ENCODE results near the gene RTN4RL2. TPM values are rescaled to one million over a fixed set of nuclear protein-coding genes. Genes with fewer than 3 reads are reported as not detected.
A peak's percentile ranks its signal among the peaks of the same experiment; 100 is the strongest.

The RTN4RL2 gene
- total and polyA plus RNA-seq, 2 donors (not counting 3 experiments of a cell fraction or from before 2014, with no cell fraction given), result 0.35 to 1.3 TPM

DNA sequence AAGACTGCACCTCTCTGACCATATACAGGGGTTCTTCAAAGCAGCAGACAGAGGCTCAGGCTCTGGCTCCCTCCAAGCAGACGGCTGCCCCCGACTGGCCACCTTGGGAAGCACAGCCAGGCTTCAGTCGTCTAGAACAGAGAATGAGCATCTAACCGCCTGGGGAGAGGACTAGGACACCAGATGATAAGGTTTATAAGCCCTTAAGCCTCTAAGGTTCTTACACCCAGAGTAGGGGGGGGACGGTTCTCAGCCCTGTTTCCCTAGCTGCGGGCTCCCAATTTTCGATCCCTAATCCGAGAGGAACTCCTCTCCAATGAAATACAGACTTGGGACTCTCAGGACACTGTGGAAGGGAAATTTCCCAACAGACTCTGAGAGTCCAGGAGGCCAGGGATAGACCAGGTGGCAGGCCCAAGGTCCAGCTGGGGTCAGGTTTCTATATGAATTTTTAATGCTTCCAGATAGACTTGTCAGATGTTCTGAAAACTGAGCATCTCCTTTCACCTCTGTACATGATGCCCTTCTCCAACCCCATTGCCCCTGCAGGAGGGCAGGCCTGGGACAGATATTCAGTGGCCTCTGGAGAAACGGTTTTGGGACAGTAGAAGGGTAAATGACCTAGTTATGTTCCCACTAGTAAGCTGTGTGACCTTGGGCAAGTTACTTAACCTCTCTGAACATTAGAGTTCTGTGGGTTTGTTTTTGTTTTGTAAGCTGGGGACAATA, 20.2 kb downstream of the RTN4RL2 start:
- ChIA-PET POLR2A (no interaction called here), CTCF (interaction anchor here (1.1 to 9.9 kb wide), 8 partner anchors 13 to 135 kb away, joined by 3 to 152 read pairs (median 6); partner anchors contain the start of genes RTN4RL2 and SLC43A1)
- peak; percentile 86 for FAIRE-seq
- Histone ChIP-seq H3K27me3 (ENCODE audit: control insufficient read depth in 2 of 2, insufficient read depth in 2 of 2, low read length in 2 of 2) (peaks cover 7 to 28% of the 10 kb centered on the region in 2 experiments), H4K20me1 (replicated peaks; ENCODE audit: control insufficient read depth, extremely low read depth, insufficient read depth, low read length) (no peaks in the 10 kb centered on the region), H3K27ac (ENCODE audit: insufficient read depth, low read depth, low read length) (no peak overlapping the region), H3K9me3 (replicated peaks; ENCODE audit: control insufficient read depth, insufficient read depth, low read length) (no peaks in the 10 kb centered on the region), H3K9me1 (replicated peaks; ENCODE audit: control insufficient read depth, extremely low read depth, insufficient read depth, low read length) (no peaks in the 10 kb centered on the region), H3K9ac (replicated peaks; ENCODE audit: extremely low read depth, insufficient read depth, low read length) (no peak overlapping the region), H3K79me2 (ENCODE audit: control insufficient read depth, insufficient read depth, low read length) (no peaks in the 10 kb centered on the region), H3K4me1 (ENCODE audit: control insufficient read depth, extremely low read depth, insufficient read depth, low read length) (peaks cover 9% of the 10 kb centered on the region), H3K4me3 (replicated peaks in 1 of 3; ENCODE audit: insufficient read depth in 1 of 3, low read depth in 1 of 3, low read length in 3 of 3) (no peak overlapping the region), H3K36me3 (ENCODE audit: control insufficient read depth in 2 of 2, extremely low read depth in 1 of 2, insufficient read depth in 2 of 2, low read length in 2 of 2) (no peaks in the 10 kb centered on the region), H2AFZ (ENCODE audit: low read depth, low read length) (no peak overlapping the region), H3K4me2 (ENCODE audit: insufficient read depth, low read length) (no peak overlapping the region)
- dilution Hi-C loops (cut with MboI; ENCODE audit: extremely low pct_ligation_motif_present, low sequenced_read_pairs) (no loop called here), intact Hi-C loops (cut with micrococcal nuclease) (loop anchor here (1.0 kb wide), 2 partner anchors 23 to 135 kb away; no protein-coding TSS in a partner anchor)
- no TSS peak for BruUV-seq (replicated peaks)
- TF ChIP-seq, protein P1, sequence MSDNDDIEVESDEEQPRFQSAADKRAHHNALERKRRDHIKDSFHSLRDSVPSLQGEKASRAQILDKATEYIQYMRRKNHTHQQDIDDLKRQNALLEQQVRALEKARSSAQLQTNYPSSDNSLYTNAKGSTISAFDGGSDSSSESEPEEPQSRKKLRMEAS (IDR thresholded peaks at IDR 0.05; ENCODE audit: insufficient read depth, insufficient read length), result no peak
- no peak for TF ChIP-seq GATA2 (IDR thresholded peaks at IDR 0.05; ENCODE audit: insufficient read depth, insufficient read length, low read depth, low read length)
- TF ChIP-seq, protein P2, sequence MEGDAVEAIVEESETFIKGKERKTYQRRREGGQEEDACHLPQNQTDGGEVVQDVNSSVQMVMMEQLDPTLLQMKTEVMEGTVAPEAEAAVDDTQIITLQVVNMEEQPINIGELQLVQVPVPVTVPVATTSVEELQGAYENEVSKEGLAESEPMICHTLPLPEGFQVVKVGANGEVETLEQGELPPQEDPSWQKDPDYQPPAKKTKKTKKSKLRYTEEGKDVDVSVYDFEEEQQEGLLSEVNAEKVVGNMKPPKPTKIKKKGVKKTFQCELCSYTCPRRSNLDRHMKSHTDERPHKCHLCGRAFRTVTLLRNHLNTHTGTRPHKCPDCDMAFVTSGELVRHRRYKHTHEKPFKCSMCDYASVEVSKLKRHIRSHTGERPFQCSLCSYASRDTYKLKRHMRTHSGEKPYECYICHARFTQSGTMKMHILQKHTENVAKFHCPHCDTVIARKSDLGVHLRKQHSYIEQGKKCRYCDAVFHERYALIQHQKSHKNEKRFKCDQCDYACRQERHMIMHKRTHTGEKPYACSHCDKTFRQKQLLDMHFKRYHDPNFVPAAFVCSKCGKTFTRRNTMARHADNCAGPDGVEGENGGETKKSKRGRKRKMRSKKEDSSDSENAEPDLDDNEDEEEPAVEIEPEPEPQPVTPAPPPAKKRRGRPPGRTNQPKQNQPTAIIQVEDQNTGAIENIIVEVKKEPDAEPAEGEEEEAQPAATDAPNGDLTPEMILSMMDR (IDR thresholded peaks at IDR 0.05; ENCODE audit: extremely low read depth in 1 of 2, insufficient read depth in 1 of 2, low read depth in 1 of 2, low read length in 2 of 2), result peak; percentile 75 to 85
- peak; percentile 46 for DNase-seq (ENCODE audit: low read depth, low spot score)

GRCh38 chr11:57481315-57481714, 21.0 kb downstream of the RTN4RL2 start:
- Histone ChIP-seq H3K9me1 (replicated peaks; ENCODE audit: control insufficient read depth, extremely low read depth, insufficient read depth, low read length) (no peaks in the 10 kb centered on the region), H3K4me1 (ENCODE audit: control insufficient read depth, extremely low read depth, insufficient read depth, low read length) (peaks cover 9% of the 10 kb centered on the region), H3K9me3 (replicated peaks; ENCODE audit: control insufficient read depth, insufficient read depth, low read length) (no peaks in the 10 kb centered on the region), H3K27me3 (ENCODE audit: control insufficient read depth in 2 of 2, insufficient read depth in 2 of 2, low read length in 2 of 2) (peaks cover 6 to 21% of the 10 kb centered on the region in 2 experiments), H3K4me2 (ENCODE audit: insufficient read depth, low read length) (no peak overlapping the region), H3K9ac (replicated peaks; ENCODE audit: extremely low read depth, insufficient read depth, low read length) (no peak overlapping the region), H3K36me3 (ENCODE audit: control insufficient read depth in 2 of 2, extremely low read depth in 1 of 2, insufficient read depth in 2 of 2, low read length in 2 of 2) (no peaks in the 10 kb centered on the region), H3K79me2 (ENCODE audit: control insufficient read depth, insufficient read depth, low read length) (no peaks in the 10 kb centered on the region), H2AFZ (ENCODE audit: low read depth, low read length) (no peak overlapping the region), H4K20me1 (replicated peaks; ENCODE audit: control insufficient read depth, extremely low read depth, insufficient read depth, low read length) (no peaks in the 10 kb centered on the region), H3K27ac (ENCODE audit: insufficient read depth, low read depth, low read length) (no peak overlapping the region), H3K4me3 (replicated peaks in 1 of 3; ENCODE audit: insufficient read depth in 1 of 3, low read depth in 1 of 3, low read length in 3 of 3) (no peak overlapping the region)
- dilution Hi-C loops (cut with MboI; ENCODE audit: extremely low pct_ligation_motif_present, low sequenced_read_pairs), result no loop called here
- DNase-seq (ENCODE audit: low read depth, low spot score), result no peak
- no peak for TF ChIP-seq EZH2 (IDR thresholded peaks at IDR 0.05; ENCODE audit: borderline replicate concordance, low read depth, low read length, severe bottlenecking)
- no peak for TF ChIP-seq FOS (IDR thresholded peaks at IDR 0.05; ENCODE audit: borderline replicate concordance, insufficient read depth, low read length)
- TF ChIP-seq, protein P2 (IDR thresholded peaks at IDR 0.05; ENCODE audit: extremely low read depth in 1 of 2, insufficient read depth in 1 of 2, low read depth in 1 of 2, low read length in 2 of 2), result no peak
- TF ChIP-seq POLR2A (IDR thresholded peaks at IDR 0.05; ENCODE audit: low read depth, low read length), result no peak
- TF ChIP-seq POLR2AphosphoS5 (IDR thresholded peaks at IDR 0.05; ENCODE audit: insufficient read depth, low read depth, low read length), result no peak
- no peak for TF ChIP-seq MYC (IDR thresholded peaks at IDR 0.05; ENCODE audit: low read depth, low read length)
- TF ChIP-seq, protein P1 (IDR thresholded peaks at IDR 0.05; ENCODE audit: insufficient read depth, insufficient read length), result no peak
- no peak for TF ChIP-seq JUN (IDR thresholded peaks at IDR 0.05; ENCODE audit: borderline replicate concordance, insufficient read depth, insufficient read length, low read depth)
- no peak for TF ChIP-seq GATA2 (IDR thresholded peaks at IDR 0.05; ENCODE audit: insufficient read depth, insufficient read length, low read depth, low read length)
- no TSS peak for BruUV-seq (replicated peaks)
- ChIA-PET POLR2A (no interaction called here), CTCF (interaction anchor here (1.3 to 9.9 kb wide), 6 partner anchors 12 to 135 kb away, joined by 3 to 152 read pairs (median 30); partner anchors contain the start of gene RTN4RL2)
- intact Hi-C loops (cut with micrococcal nuclease), result no loop called here
- no peak for FAIRE-seq

All from endothelial cell of umbilical vein (primary cell).